Naive B cell (primary cell): ENCODE measurements around the gene OR12D3. TPM values are rescaled to one million over a fixed set of nuclear protein-coding genes. Genes with fewer than 3 reads are reported as not detected.

ENCODE experiments used
- ATAC-seq, 2 donors: fragments of 150-1000 bp; cut with Tn5 transposase; 2 replicates each; pipeline ENCODE4 v1.10.0; 2021; ENCODE audit warnings: low read depth in 2 of 2, mild to moderate bottlenecking in 2 of 2, moderate library complexity in 2 of 2
- DNase-seq: peaks from one replicate; pipeline ENCODE4 v3.0.0; 2022
- H3K27ac Mint-ChIP-seq, 6 donors: one replicate each; pipeline ENCODE4 v1.8.0; 2020 to 2022; ENCODE audit warnings: mild to moderate bottlenecking in 6 of 6, mixed read lengths in 6 of 6, moderate library complexity in 5 of 6, inconsistent platforms in 2 of 6
- H3K27me3 Mint-ChIP-seq, 3 donors: one replicate each; pipeline ENCODE4 v1.8.0; 2021 to 2022; ENCODE audit warnings: mixed read lengths in 3 of 3, mild to moderate bottlenecking in 1 of 3
- H3K36me3 Mint-ChIP-seq, 2 donors: one replicate each; pipeline ENCODE4 v1.8.0; 2020 to 2022; ENCODE audit warnings: mixed read lengths in 2 of 2, inconsistent platforms in 1 of 2, mild to moderate bottlenecking in 1 of 2
- H3K4me1 Mint-ChIP-seq, 3 donors: one replicate each; pipeline ENCODE4 v1.8.0; 2020 to 2022; ENCODE audit warnings: mixed read lengths in 3 of 3, inconsistent platforms in 1 of 3, mild to moderate bottlenecking in 1 of 3, moderate library complexity in 1 of 3
- H3K4me3 Mint-ChIP-seq, 8 donors: one replicate each; pipeline ENCODE4 v1.8.0; 2020 to 2022; ENCODE audit warnings: mild to moderate bottlenecking in 8 of 8, mixed read lengths in 8 of 8, moderate library complexity in 8 of 8, inconsistent platforms in 2 of 8
- H3K9me3 Mint-ChIP-seq, 7 donors: one replicate each; pipeline ENCODE4 v1.8.0; 2020 to 2022; ENCODE audit warnings: mixed read lengths in 7 of 7, mild to moderate bottlenecking in 5 of 7, inconsistent platforms in 2 of 7, moderate library complexity in 1 of 7
- polyA plus RNA-seq, 6 donors: library from polyadenylated mRNA; unstranded; fragments of 300-500 nt; fragmentation: Illumina TruSeq; gene quantifications; one replicate each; pipeline ENCODE4 v1.2.3, GENCODE V29; 2021; ENCODE audit warnings: low read depth in 6 of 6

Gene OR12D3
- polyA plus RNA-seq, 6 donors from 2014 or later: not detected

DNA sequence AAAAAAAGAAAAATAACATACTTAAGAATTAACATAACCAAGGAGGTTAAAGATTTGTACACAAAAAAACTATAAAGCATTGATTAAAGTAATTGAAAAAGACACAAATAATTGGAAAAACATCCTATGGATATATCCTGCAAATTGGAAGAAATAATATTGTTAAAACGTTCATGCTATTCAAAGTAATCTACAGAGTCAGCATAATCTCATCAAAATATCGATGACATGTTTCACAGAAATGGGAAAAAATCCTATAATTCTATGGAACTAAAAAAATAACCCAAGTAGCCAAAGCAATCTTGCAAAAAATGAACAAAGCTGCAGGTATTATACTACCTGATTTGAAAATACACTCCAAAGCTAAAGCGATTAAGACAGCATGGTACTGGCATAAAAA lies 29.7 kb downstream of the OR12D3 start:
- H3K4me1 Mint-ChIP-seq: no peaks in the 10 kb centered on the region

DNA sequence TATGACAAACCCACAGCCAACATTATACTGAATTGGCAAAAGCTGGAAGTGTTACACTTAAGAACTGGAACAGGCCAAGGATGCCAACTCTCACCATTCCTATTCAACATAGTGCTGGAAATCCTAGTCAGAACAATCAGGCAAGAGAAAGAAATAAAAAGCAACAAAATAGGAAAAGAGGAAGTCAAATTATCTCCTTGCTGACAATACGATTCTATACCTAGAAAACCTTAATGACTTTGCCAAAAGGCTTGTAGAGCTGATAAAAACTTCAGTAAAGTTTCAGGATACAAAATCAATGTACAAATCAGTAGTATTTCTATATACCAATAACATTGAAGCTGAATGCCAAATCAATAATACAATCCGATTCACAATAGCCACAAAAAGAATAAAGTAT lies 38.8 kb downstream of the OR12D3 start:
- no peak for ATAC-seq
- peaks cover 8 to 33% (median 10%) of the 10 kb centered on the region in 3 donors for H3K27me3 Mint-ChIP-seq

More for the DNA sequence above, 29.7 kb downstream of the OR12D3 start:
- ATAC-seq (no peak), DNase-seq (no peak)
- Mint-ChIP-seq H3K9me3 (peaks cover 0 to 13% (median 3%) of the 10 kb centered on the region in 7 donors), H3K4me3 (no peak overlapping the region), H3K27me3 (peaks cover 4 to 11% (median 8%) of the 10 kb centered on the region in 3 donors), H3K27ac (no peak overlapping the region), H3K36me3 (no peaks in the 10 kb centered on the region)

GRCh38 chr6:29332676-29333075 lies 42.4 kb downstream of the OR12D3 start:
- H3K4me3 Mint-ChIP-seq: no peak overlapping the region
- no peaks in the 10 kb centered on the region for H3K36me3 Mint-ChIP-seq
- peaks cover 0 to 13% (median 4%) of the 10 kb centered on the region in 7 donors for H3K9me3 Mint-ChIP-seq
- ATAC-seq (no peak), DNase-seq (no peak)
- no peaks in the 10 kb centered on the region for H3K4me1 Mint-ChIP-seq
- H3K27ac Mint-ChIP-seq: no peak overlapping the region
- peaks cover 12 to 20% (median 14%) of the 10 kb centered on the region in 3 donors for H3K27me3 Mint-ChIP-seq

More for the DNA sequence above, 38.8 kb downstream of the OR12D3 start:
- DNase-seq: no peak
- Mint-ChIP-seq H3K9me3 (peaks cover 0 to 13% (median 2%) of the 10 kb centered on the region in 7 donors), H3K27ac (no peak overlapping the region), H3K4me3 (no peak overlapping the region), H3K4me1 (no peaks in the 10 kb centered on the region), H3K36me3 (no peaks in the 10 kb centered on the region)

GRCh38 chr6:29325777-29326176 lies 49.3 kb downstream of the OR12D3 start:
- Mint-ChIP-seq H3K9me3 (peaks cover 0 to 3% (median 0%) of the 10 kb centered on the region in 7 donors), H3K27ac (no peak overlapping the region)

More at GRCh38 chr6:29325777-29326176, 49.3 kb downstream of the OR12D3 start:
- Mint-ChIP-seq H3K36me3 (no peaks in the 10 kb centered on the region), H3K27me3 (peaks cover 11 to 26% (median 19%) of the 10 kb centered on the region in 3 donors), H3K4me3 (no peak overlapping the region), H3K4me1 (no peaks in the 10 kb centered on the region)
- DNase-seq (no peak), ATAC-seq (no peak)

Other genes with a start within 250 kb of the OR12D3 start
- gene OR2J2, start 204.4 kb downstream of the OR12D3 start, polyA plus RNA-seq: not detected
- not detected for gene OR14J1, start 73.6 kb downstream of the OR12D3 start, polyA plus RNA-seq
- not detected for gene OR5V1, start 6.4 kb downstream of the OR12D3 start, polyA plus RNA-seq
- gene OR12D2, start 20.3 kb upstream of the OR12D3 start, polyA plus RNA-seq: not detected
- not detected for gene OR12D1, start 39.6 kb upstream of the OR12D3 start, polyA plus RNA-seq
- gene OR10C1, start 64.0 kb upstream of the OR12D3 start, polyA plus RNA-seq: not detected
- not detected for gene OR11A1, start 81.8 kb upstream of the OR12D3 start, polyA plus RNA-seq
- not detected for gene OR2H1, start 81.9 kb upstream of the OR12D3 start, polyA plus RNA-seq
- gene MAS1L, start 112.7 kb upstream of the OR12D3 start, polyA plus RNA-seq: not detected
- not detected for gene UBD, start 184.4 kb upstream of the OR12D3 start, polyA plus RNA-seq
- gene OR2H2, start 209.8 kb upstream of the OR12D3 start, polyA plus RNA-seq: under 1 TPM in 2 of 6 donors, not detected in 4; 0.15 to 0.17 TPM